Measurements from ENCODE around the gene PAX7. TPM values are rescaled to one million over a fixed set of nuclear protein-coding genes. Genes with fewer than 3 reads are reported as not detected.

PAX7 gene
- total RNA-seq, 1 donor from 2014 or later = 1.4 TPM

- H3K4me1 Mint-ChIP-seq (ENCODE audit: unreplicated experiment) = peaks cover 66% of the 10 kb centered on the region
- peak overlapping the region; percentile 45 for H3K27ac Mint-ChIP-seq (ENCODE audit: unreplicated experiment)
Observed at GRCh38 chr1:18635891-18636595, 5.4 kb downstream of the PAX7 start.

DNA sequence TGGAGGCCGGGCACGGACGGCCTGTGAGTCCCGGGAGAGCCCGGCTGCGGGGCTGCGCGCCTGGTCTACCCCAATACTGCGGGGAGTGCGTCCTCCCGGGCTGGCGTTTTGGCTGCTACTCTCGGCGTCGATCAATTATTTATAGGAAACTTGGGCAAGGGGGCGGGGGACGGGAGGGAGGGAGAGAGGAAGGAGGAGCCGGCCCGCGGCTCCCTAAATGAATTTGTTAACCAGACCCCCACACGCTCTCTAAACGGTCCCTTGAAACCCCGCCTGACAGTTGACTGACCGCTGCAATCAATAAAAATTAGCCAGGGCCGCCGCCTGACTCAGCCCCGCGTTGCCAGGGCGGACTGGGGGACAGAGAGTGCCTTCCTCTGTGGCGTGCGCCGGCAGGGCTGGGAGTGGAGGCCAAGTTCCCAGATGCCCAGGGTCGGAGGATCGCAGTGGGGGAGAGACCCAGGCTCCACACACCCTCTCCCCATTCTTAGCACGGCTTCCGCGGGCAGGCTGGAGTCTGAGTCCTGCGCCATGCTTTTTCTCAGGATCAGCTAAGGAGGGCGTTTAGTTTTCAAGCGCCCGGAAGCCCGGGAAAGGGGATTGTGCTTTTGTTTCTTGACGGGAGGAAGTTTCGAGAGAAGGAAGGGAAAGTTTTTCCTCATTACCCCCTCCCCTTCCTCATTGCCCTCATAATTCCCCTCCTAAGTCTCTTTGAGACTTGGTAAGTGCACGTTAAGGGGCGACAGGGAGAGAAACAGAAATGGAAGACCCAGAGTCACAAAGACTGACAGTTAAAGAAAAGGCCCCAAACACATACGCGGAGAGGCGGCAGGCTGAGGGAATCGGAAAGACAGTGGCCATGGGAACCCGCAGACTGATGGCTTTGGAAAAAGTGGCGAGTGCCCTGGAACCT, 6.2 kb downstream of the PAX7 start:
- TF ChIP-seq, protein P1, sequence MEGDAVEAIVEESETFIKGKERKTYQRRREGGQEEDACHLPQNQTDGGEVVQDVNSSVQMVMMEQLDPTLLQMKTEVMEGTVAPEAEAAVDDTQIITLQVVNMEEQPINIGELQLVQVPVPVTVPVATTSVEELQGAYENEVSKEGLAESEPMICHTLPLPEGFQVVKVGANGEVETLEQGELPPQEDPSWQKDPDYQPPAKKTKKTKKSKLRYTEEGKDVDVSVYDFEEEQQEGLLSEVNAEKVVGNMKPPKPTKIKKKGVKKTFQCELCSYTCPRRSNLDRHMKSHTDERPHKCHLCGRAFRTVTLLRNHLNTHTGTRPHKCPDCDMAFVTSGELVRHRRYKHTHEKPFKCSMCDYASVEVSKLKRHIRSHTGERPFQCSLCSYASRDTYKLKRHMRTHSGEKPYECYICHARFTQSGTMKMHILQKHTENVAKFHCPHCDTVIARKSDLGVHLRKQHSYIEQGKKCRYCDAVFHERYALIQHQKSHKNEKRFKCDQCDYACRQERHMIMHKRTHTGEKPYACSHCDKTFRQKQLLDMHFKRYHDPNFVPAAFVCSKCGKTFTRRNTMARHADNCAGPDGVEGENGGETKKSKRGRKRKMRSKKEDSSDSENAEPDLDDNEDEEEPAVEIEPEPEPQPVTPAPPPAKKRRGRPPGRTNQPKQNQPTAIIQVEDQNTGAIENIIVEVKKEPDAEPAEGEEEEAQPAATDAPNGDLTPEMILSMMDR (IDR thresholded peaks at IDR 0.05; ENCODE audit: unreplicated experiment) = no peak
- H3K4me1 Mint-ChIP-seq (ENCODE audit: unreplicated experiment) = peaks cover 66% of the 10 kb centered on the region
- DNase-seq (ENCODE audit: low spot score) = peak; percentile 26
- H3K27ac Mint-ChIP-seq (ENCODE audit: unreplicated experiment) = no peak overlapping the region
- peaks cover 9% of the 10 kb centered on the region for H3K36me3 Mint-ChIP-seq (ENCODE audit: low read depth, unreplicated experiment)
- H3K9me3 Mint-ChIP-seq (ENCODE audit: unreplicated experiment) = no peaks in the 10 kb centered on the region
- peak overlapping the region; percentile 76 for H3K4me3 Mint-ChIP-seq (ENCODE audit: unreplicated experiment)
- peaks cover 55% of the 10 kb centered on the region for H3K27me3 Mint-ChIP-seq (ENCODE audit: unreplicated experiment)

More at GRCh38 chr1:18635891-18636595, 5.4 kb downstream of the PAX7 start:
- H3K9me3 Mint-ChIP-seq (ENCODE audit: unreplicated experiment) = no peaks in the 10 kb centered on the region
- peaks cover 54% of the 10 kb centered on the region for H3K27me3 Mint-ChIP-seq (ENCODE audit: unreplicated experiment)
- H3K36me3 Mint-ChIP-seq (ENCODE audit: low read depth, unreplicated experiment) = peaks cover 9% of the 10 kb centered on the region
- DNase-seq (ENCODE audit: low spot score) = peak; percentile 10
- H3K4me3 Mint-ChIP-seq (ENCODE audit: unreplicated experiment) = peak overlapping the region; percentile 58
- TF ChIP-seq, protein P1 (IDR thresholded peaks at IDR 0.05; ENCODE audit: unreplicated experiment) = no peak

GRCh38 chr1:18637511-18637960, 6.9 kb downstream of the PAX7 start:
- Mint-ChIP-seq H3K27me3 (ENCODE audit: unreplicated experiment) (peaks cover 59% of the 10 kb centered on the region), H3K4me1 (ENCODE audit: unreplicated experiment) (peaks cover 65% of the 10 kb centered on the region), H3K4me3 (ENCODE audit: unreplicated experiment) (peak overlapping the region; percentile 76), H3K27ac (ENCODE audit: unreplicated experiment) (no peak overlapping the region), H3K36me3 (ENCODE audit: low read depth, unreplicated experiment) (peaks cover 4% of the 10 kb centered on the region), H3K9me3 (ENCODE audit: unreplicated experiment) (no peaks in the 10 kb centered on the region)
- DNase-seq (ENCODE audit: low spot score) = peak; percentile 10
- TF ChIP-seq, protein P1 (IDR thresholded peaks at IDR 0.05; ENCODE audit: unreplicated experiment) = no peak

GRCh38 chr1:18637962-18638834, 7.6 kb downstream of the PAX7 start:
- Mint-ChIP-seq H3K4me1 (ENCODE audit: unreplicated experiment) (peaks cover 65% of the 10 kb centered on the region), H3K27ac (ENCODE audit: unreplicated experiment) (no peak overlapping the region)
- peak; percentile 16 for DNase-seq (ENCODE audit: low spot score)

More at GRCh38 chr1:18637962-18638834, 7.6 kb downstream of the PAX7 start:
- peaks cover 61% of the 10 kb centered on the region for H3K27me3 Mint-ChIP-seq (ENCODE audit: unreplicated experiment)
- H3K9me3 Mint-ChIP-seq (ENCODE audit: unreplicated experiment) = no peaks in the 10 kb centered on the region
- TF ChIP-seq, protein P1 (IDR thresholded peaks at IDR 0.05; ENCODE audit: unreplicated experiment) = no peak
- H3K4me3 Mint-ChIP-seq (ENCODE audit: unreplicated experiment) = no peak overlapping the region
- H3K36me3 Mint-ChIP-seq (ENCODE audit: low read depth, unreplicated experiment) = peaks cover 4% of the 10 kb centered on the region
